NCI-H526 (cell line): ENCODE results near the gene SSPN.

Experiments
- DNase-seq, 2 experiments: peaks; one replicate each; lab custom pipeline; 2025; lab: John Stamatoyannopoulos, UW

SSPN gene

GRCh38 chr12:26187014-26187798, 8.2 kb upstream of the SSPN start:
- no peak for DNase-seq

GRCh38 chr12:26188127-26188526, 7.2 kb upstream of the SSPN start:
- DNase-seq = peak in 1 of 2 experiments; percentile 22

GRCh38 chr12:26188641-26189040, 6.7 kb upstream of the SSPN start:
- DNase-seq = no peak

GRCh38 chr12:26192142-26192541, 3.2 kb upstream of the SSPN start:
- DNase-seq = no peak

- DNase-seq = no peak
Observed at GRCh38 chr12:26193539-26193938, 1.8 kb upstream of the SSPN start.

GRCh38 chr12:26195641-26196420, 458 bp downstream of the SSPN start:
- DNase-seq = peak; percentile 7 to 72

- DNase-seq = no peak
Observed at GRCh38 chr12:26196421-26196716, 996 bp downstream of the SSPN start.

- DNase-seq = peak in 1 of 2 experiments; percentile 41
Observed at GRCh38 chr12:26197832-26198231, 2.5 kb downstream of the SSPN start.

GRCh38 chr12:26198742-26199141, 3.4 kb downstream of the SSPN start:
- DNase-seq = no peak

GRCh38 chr12:26203167-26203780, 7.9 kb downstream of the SSPN start:
- DNase-seq = no peak

- no peak for DNase-seq
Observed at GRCh38 chr12:26204612-26205289, 9.4 kb downstream of the SSPN start.

GRCh38 chr12:26205298-26205697, 9.9 kb downstream of the SSPN start:
- no peak for DNase-seq

GRCh38 chr12:26205941-26206340, 10.6 kb downstream of the SSPN start:
- DNase-seq = no peak

GRCh38 chr12:26211331-26211730, 16.0 kb downstream of the SSPN start:
- no peak for DNase-seq

- no peak for DNase-seq
Observed at GRCh38 chr12:26212396-26212795, 17.0 kb downstream of the SSPN start.

- no peak for DNase-seq
Observed at GRCh38 chr12:26212988-26213387, 17.6 kb downstream of the SSPN start.

GRCh38 chr12:26214121-26214520, 18.7 kb downstream of the SSPN start:
- DNase-seq = no peak

GRCh38 chr12:26219736-26220135, 24.4 kb downstream of the SSPN start:
- no peak for DNase-seq

GRCh38 chr12:26224657-26225056, 29.3 kb downstream of the SSPN start:
- no peak for DNase-seq

GRCh38 chr12:26226122-26226521, 30.7 kb downstream of the SSPN start:
- DNase-seq = peak in 1 of 2 experiments; percentile 45

GRCh38 chr12:26226629-26227360, 31.4 kb downstream of the SSPN start:
- DNase-seq = peak; percentile 31 to 79

- no peak for DNase-seq
Observed at GRCh38 chr12:26227361-26227745, 32.0 kb downstream of the SSPN start.
